ENCODE results near the gene KCNJ4. TPM values are rescaled to one million over a fixed set of nuclear protein-coding genes. Genes with fewer than 3 reads are reported as not detected.

Gene KCNJ4
- total RNA-seq, 1 experiment from 2014 or later = 0.92 TPM

DNA sequence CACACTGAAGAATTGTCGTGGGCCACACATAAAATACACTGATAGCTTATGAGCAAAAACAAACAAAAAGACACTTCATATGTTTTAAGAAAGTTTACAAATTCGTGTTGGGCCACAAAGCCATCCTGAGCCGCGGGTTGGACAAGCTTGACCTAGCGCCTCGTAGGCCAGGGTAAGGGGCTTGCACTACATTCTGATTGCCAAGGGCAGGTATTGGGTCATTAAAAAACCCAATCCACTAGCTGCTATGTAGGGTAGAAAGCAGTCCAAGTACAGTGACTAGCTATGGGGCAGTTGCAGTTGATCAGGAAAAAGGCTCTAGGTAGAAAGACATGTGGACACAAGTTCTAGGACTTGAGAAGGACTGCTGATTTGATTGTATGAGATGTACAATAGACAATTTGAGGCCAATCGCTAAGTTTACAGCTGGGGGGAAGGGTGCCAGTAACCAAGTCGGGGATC lies 26.9 kb upstream of the KCNJ4 start:
- Histone ChIP-seq H3K23me2 (ENCODE audit: insufficient read length, low read depth, low read length, poor library complexity, severe bottlenecking) (no peaks in the 10 kb centered on the region), H3K9me3 (ENCODE audit: control insufficient read depth, low read depth, low read length) (no peaks in the 10 kb centered on the region), H3K27ac (ENCODE audit: insufficient read length, low read depth, low read length) (no peak overlapping the region), H3K23ac (ENCODE audit: insufficient read length, low read depth, low read length) (no peak overlapping the region), H3K56ac (ENCODE audit: insufficient read length, low read depth, low read length) (no peak overlapping the region), H3K4me1 (ENCODE audit: insufficient read depth, low read length) (no peaks in the 10 kb centered on the region), H3K27me3 (ENCODE audit: insufficient read depth, low read length) (no peaks in the 10 kb centered on the region), H3K4ac (ENCODE audit: low read depth, low read length) (no peak overlapping the region), H2BK5ac (ENCODE audit: insufficient read length, low read length) (no peak overlapping the region), H3K79me2 (ENCODE audit: insufficient read depth, low read length) (no peaks in the 10 kb centered on the region), H4K8ac (replicated peaks; ENCODE audit: insufficient read length, low read depth, low read length) (no peak overlapping the region), H3K9ac (ENCODE audit: extremely low read depth, insufficient read length, low read length) (no peak overlapping the region), H2BK15ac (ENCODE audit: low read depth, low read length) (no peak overlapping the region), H2AFZ (ENCODE audit: low read length) (no peak overlapping the region), H3K79me1 (ENCODE audit: insufficient read depth, low read depth, low read length, poor library complexity, severe bottlenecking) (no peaks in the 10 kb centered on the region), H2AK5ac (ENCODE audit: insufficient read length, low read length) (no peak overlapping the region), H4K91ac (ENCODE audit: insufficient read length, low read depth, low read length) (no peak overlapping the region), H2BK12ac (ENCODE audit: insufficient read length, low read depth, low read length) (no peak overlapping the region), H4K20me1 (ENCODE audit: control insufficient read depth, insufficient read depth, insufficient read length) (no peaks in the 10 kb centered on the region), H2BK20ac (ENCODE audit: low read depth, low read length, poor library complexity, severe bottlenecking) (no peak overlapping the region), H3K4me2 (ENCODE audit: insufficient read depth, insufficient read length, low read length) (no peak overlapping the region), H3T11ph (ENCODE audit: low read length) (no peak overlapping the region), H3K18ac (ENCODE audit: insufficient read length, low read depth, low read length) (no peak overlapping the region), H2BK120ac (ENCODE audit: low read depth, low read length, poor library complexity, severe bottlenecking) (no peak overlapping the region), H4K5ac (ENCODE audit: insufficient read length, low read depth, low read length) (no peak overlapping the region), H3K14ac (ENCODE audit: insufficient read depth, low read length) (no peak overlapping the region)
- H3K4me3 Mint-ChIP-seq = no peak overlapping the region
- H3K27ac Mint-ChIP-seq = peak overlapping the region in 2 of 3 experiments; percentile 41; a peak in 3 of 7 replicates
- DNase-seq = no peak
- peaks cover 36 to 66% (median 60%) of the 10 kb centered on the region in 3 experiments for H3K36me3 Mint-ChIP-seq (ENCODE audit: insufficient read depth in 1 of 3, low read depth in 3 of 3)
- no peaks in the 10 kb centered on the region for H3K9me3 Mint-ChIP-seq
- WGBS (ENCODE audit: extremely low coverage, insufficient read length, low lambda C conversion rate) = no CpG with 5 or more reads among the region's 8 CpGs
- H3K27me3 Mint-ChIP-seq (ENCODE audit: low read depth) = no peaks in the 10 kb centered on the region; the same call in 1 of the 2 replicates
- peaks cover 8 to 16% of the 10 kb centered on the region in 2 experiments; a peak in 3 of 4 replicates for H3K4me1 Mint-ChIP-seq
- TF ChIP-seq, protein P1, sequence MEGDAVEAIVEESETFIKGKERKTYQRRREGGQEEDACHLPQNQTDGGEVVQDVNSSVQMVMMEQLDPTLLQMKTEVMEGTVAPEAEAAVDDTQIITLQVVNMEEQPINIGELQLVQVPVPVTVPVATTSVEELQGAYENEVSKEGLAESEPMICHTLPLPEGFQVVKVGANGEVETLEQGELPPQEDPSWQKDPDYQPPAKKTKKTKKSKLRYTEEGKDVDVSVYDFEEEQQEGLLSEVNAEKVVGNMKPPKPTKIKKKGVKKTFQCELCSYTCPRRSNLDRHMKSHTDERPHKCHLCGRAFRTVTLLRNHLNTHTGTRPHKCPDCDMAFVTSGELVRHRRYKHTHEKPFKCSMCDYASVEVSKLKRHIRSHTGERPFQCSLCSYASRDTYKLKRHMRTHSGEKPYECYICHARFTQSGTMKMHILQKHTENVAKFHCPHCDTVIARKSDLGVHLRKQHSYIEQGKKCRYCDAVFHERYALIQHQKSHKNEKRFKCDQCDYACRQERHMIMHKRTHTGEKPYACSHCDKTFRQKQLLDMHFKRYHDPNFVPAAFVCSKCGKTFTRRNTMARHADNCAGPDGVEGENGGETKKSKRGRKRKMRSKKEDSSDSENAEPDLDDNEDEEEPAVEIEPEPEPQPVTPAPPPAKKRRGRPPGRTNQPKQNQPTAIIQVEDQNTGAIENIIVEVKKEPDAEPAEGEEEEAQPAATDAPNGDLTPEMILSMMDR (conservative IDR thresholded peaks at IDR 0.05) = no peak

Measured in H9 (cell line).